ENCODE results near the gene ARFGEF2. TPM values are rescaled to one million over a fixed set of nuclear protein-coding genes. Genes with fewer than 3 reads are reported as not detected.

The ARFGEF2 gene
- total and polyA plus RNA-seq, 4 donors: 7.4 to 35.1 (median 20.1) TPM

DNA sequence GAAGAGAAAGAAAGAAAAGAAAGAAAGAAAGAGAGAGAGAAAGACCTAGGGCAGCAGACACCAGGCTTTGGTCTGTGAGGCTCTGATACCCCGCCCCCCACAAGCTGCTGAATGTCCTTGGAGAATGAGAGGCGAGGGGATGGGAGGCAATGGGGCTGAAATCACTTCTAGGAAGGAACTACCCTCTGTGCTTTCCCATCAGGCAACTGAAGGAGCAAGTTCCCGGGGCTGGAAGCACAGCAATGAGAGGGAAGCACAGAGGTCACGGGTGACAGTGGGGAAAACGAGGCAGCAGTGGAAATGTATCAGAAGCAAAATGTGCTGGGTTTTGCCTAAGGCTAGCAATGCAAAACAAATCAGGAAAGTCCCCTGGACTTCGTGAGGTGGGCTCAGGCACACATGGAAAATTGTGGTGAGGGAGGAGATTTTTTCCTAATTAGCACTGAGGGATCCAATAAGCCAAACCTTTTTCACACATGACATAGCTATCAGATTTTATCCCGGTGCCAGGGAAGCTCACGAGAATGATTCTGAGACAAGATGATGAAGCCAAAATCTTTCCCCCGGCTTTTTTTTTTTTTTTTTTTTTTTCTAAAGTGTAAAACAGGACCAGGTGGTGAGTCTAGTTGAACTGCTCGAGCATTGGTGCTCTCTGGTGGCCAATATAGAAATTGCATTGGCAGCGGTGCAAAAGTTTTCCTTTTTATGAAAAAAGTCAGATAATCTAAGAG lies 16.8 kb upstream of the ARFGEF2 start:
- Histone ChIP-seq H3K36me3 (ENCODE audit: control insufficient read depth in 4 of 4, insufficient read depth in 4 of 4, low read length in 4 of 4) (no peaks in the 10 kb centered on the region), H3K27me3 (ENCODE audit: control insufficient read depth in 3 of 3, insufficient read depth in 3 of 3, low read length in 2 of 3) (peaks cover 0 to 28% (median 2%) of the 10 kb centered on the region in 3 donors), H3K9me3 (ENCODE audit: control insufficient read depth in 4 of 4, insufficient read depth in 3 of 4, low read length in 3 of 4) (peaks cover 0 to 6% (median 0%) of the 10 kb centered on the region in 4 donors), H3K27ac (ENCODE audit: low read depth in 1 of 2, low read length in 1 of 2) (no peak overlapping the region), H3K9ac (ENCODE audit: insufficient read depth in 1 of 2, low read length in 2 of 2) (no peak overlapping the region), H3K4me3 (no peak overlapping the region), H3K4me1 (ENCODE audit: control insufficient read depth in 5 of 5, insufficient read depth in 5 of 5, low read length in 5 of 5) (peaks cover 0 to 2% (median 0%) of the 10 kb centered on the region in 5 donors)
- TF ChIP-seq, protein P1, sequence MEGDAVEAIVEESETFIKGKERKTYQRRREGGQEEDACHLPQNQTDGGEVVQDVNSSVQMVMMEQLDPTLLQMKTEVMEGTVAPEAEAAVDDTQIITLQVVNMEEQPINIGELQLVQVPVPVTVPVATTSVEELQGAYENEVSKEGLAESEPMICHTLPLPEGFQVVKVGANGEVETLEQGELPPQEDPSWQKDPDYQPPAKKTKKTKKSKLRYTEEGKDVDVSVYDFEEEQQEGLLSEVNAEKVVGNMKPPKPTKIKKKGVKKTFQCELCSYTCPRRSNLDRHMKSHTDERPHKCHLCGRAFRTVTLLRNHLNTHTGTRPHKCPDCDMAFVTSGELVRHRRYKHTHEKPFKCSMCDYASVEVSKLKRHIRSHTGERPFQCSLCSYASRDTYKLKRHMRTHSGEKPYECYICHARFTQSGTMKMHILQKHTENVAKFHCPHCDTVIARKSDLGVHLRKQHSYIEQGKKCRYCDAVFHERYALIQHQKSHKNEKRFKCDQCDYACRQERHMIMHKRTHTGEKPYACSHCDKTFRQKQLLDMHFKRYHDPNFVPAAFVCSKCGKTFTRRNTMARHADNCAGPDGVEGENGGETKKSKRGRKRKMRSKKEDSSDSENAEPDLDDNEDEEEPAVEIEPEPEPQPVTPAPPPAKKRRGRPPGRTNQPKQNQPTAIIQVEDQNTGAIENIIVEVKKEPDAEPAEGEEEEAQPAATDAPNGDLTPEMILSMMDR (IDR thresholded peaks at IDR 0.05; ENCODE audit: control extremely low read depth, extremely low read depth): peak; percentile 80
- ATAC-seq (ENCODE audit: insufficient read depth, low FRiP score): peak; percentile 58
- peak; percentile 70 to 73 (median 73) for DNase-seq
- WGBS, 2 donors: 27 to 30% methylated on average over 11 of the region's 11 CpGs

DNA sequence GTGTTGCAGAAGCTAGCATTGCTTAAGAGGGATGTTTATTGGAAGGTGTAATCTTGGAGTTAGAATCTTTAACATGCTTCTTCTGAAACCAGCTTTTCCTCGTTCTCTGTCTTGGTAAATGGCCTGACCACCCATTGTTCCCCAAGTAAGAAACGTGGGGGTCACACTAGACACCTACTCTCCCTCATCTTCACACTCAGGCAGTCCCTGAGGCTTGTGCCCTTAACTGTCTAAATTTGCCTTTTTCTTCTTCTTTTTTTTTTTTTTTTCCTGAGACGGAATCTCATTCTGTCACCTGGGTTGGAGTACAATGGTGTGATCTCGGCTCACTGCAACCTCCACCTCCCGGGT lies 16.2 kb upstream of the ARFGEF2 start:
- Histone ChIP-seq H3K4me1 (ENCODE audit: control insufficient read depth in 5 of 5, insufficient read depth in 5 of 5, low read length in 5 of 5) (peaks cover 0 to 4% (median 0%) of the 10 kb centered on the region in 5 donors), H3K9ac (ENCODE audit: insufficient read depth in 1 of 2, low read length in 2 of 2) (no peak overlapping the region), H3K27ac (ENCODE audit: low read depth in 1 of 2, low read length in 1 of 2) (no peak overlapping the region), H3K27me3 (ENCODE audit: control insufficient read depth in 3 of 3, insufficient read depth in 3 of 3, low read length in 2 of 3) (peaks cover 0 to 24% (median 2%) of the 10 kb centered on the region in 3 donors), H3K9me3 (ENCODE audit: control insufficient read depth in 4 of 4, insufficient read depth in 3 of 4, low read length in 3 of 4) (peaks cover 0 to 8% (median 0%) of the 10 kb centered on the region in 4 donors), H3K4me3 (no peak overlapping the region), H3K36me3 (ENCODE audit: control insufficient read depth in 4 of 4, insufficient read depth in 4 of 4, low read length in 4 of 4) (no peaks in the 10 kb centered on the region)
- DNase-seq (no peak), ATAC-seq (ENCODE audit: insufficient read depth, low FRiP score) (no peak)
- 62 to 72% methylated on average over 5 of the region's 5 CpGs for WGBS, 2 donors
- TF ChIP-seq, protein P1 (IDR thresholded peaks at IDR 0.05; ENCODE audit: control extremely low read depth, extremely low read depth): no peak

DNA sequence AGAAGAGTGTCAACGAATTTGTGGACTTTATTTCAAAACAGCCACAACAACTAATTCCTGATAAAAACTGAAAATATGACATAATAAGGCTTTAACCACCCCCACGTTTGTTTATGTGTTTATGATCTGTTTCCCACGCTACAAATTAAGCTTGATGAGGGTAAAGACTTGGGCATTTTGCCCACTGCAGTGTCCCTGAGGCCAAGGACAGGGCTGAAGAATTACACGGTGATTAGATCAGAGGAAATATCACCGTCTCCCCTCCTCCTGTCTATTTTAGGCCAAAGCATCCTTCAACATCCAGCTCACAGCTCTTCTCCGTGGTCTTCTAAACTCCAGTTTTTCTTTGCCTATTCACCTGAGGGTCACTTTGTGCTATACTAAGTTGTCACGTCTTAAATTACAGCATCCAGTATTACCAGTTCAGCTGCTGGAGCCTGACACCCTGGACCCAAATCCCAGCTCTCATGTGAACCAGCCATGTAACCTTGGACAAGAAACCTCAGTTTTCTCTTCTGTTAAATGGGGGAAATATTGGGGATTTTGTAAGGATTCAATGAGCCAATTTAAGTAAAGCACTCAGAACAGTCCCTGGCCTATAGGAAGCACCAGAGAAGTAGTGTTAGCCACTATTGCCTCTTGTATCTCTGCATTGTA lies 15.2 kb upstream of the ARFGEF2 start:
- no peak for DNase-seq
- ATAC-seq (ENCODE audit: insufficient read depth, low FRiP score): no peak
- TF ChIP-seq, protein P1 (IDR thresholded peaks at IDR 0.05; ENCODE audit: control extremely low read depth, extremely low read depth): no peak
- H3K9ac ChIP-seq (ENCODE audit: insufficient read depth in 1 of 2, low read length in 2 of 2): no peak overlapping the region
- H3K4me1 ChIP-seq (ENCODE audit: control insufficient read depth in 5 of 5, insufficient read depth in 5 of 5, low read length in 5 of 5): peaks cover 0 to 4% (median 0%) of the 10 kb centered on the region in 5 donors
- H3K27me3 ChIP-seq (ENCODE audit: control insufficient read depth in 3 of 3, insufficient read depth in 3 of 3, low read length in 2 of 3): peaks cover 0 to 17% (median 2%) of the 10 kb centered on the region in 3 donors
- no peak overlapping the region for H3K4me3 ChIP-seq
- no peak overlapping the region for H3K27ac ChIP-seq (ENCODE audit: low read depth in 1 of 2, low read length in 1 of 2)
- 46 to 67% methylated on average over 7 of the region's 7 CpGs for WGBS, 2 donors
- peaks cover 0 to 8% (median 0%) of the 10 kb centered on the region in 4 donors for H3K9me3 ChIP-seq (ENCODE audit: control insufficient read depth in 4 of 4, insufficient read depth in 3 of 4, low read length in 3 of 4)
- H3K36me3 ChIP-seq (ENCODE audit: control insufficient read depth in 4 of 4, insufficient read depth in 4 of 4, low read length in 4 of 4): no peaks in the 10 kb centered on the region

Data from lung (tissue), 12 donors.